Esophagus muscularis mucosa (tissue), 4 donors: Measurements from ENCODE around the gene XRCC1. TPM values are rescaled to one million over a fixed set of nuclear protein-coding genes. Genes with fewer than 3 reads are reported as not detected.

Experiments
- DNase-seq: peaks from one replicate; pipeline ENCODE4 v3.0.0-alpha.2; 2017; ENCODE audit errors: extremely low spot score
- H3K27ac ChIP-seq, 4 donors: fragments of 200-600 bp; sonication (generic); replicated peaks in 1 of 4; 1 replicate in 3 of 4; 2 replicates in 1 of 4; pipeline ENCODE4 v1.5.1; 2016 to 2019; ENCODE audit warnings: mild to moderate bottlenecking in 1 of 4
- H3K27me3 ChIP-seq, 4 donors: fragments of 200-600 bp; sonication (generic); one replicate each; pipeline versions ENCODE4 v1.5.1 to v1.6.0; 2016 to 2019
- H3K36me3 ChIP-seq, 4 donors: fragments of 200-600 bp; sonication (generic); one replicate each; pipeline ENCODE4 v1.5.1; 2016 to 2019
- H3K4me1 ChIP-seq, 4 donors: fragments of 200-600 bp; sonication (generic); one replicate each; pipeline ENCODE4 v1.5.1; 2016 to 2019
- H3K4me3 ChIP-seq, 4 donors: fragments of 200-600 bp; sonication (generic); 1 replicate in 2 of 4; 2 replicates in 2 of 4; pipeline ENCODE4 v1.5.1; 2016 to 2019; ENCODE audit warnings: mild to moderate bottlenecking in 4 of 4, moderate library complexity in 1 of 4
- H3K9me3 ChIP-seq, 4 donors: fragments of 200-600 bp; sonication (generic); 1 replicate in 3 of 4; 2 replicates in 1 of 4; pipeline ENCODE4 v1.5.1; 2016 to 2019
- EP300 ChIP-seq: sonication (generic); formaldehyde crosslinking; IDR thresholded peaks from one replicate; pipeline ENCODE4 v1.6.1; 2017; ENCODE audit warnings: antibody characterized with exemption
- POLR2A ChIP-seq: fragments of 450-650 bp; IDR thresholded peaks from one replicate; pipeline ENCODE4 v1.6.1; 2017; ENCODE audit warnings: antibody characterized with exemption, moderate library complexity, mild to moderate bottlenecking, low read depth
- POLR2AphosphoS5 ChIP-seq, 2 donors: sonication (generic); formaldehyde crosslinking; IDR thresholded peaks; one replicate each; pipeline ENCODE4 v1.6.1; 2017; ENCODE audit warnings: antibody characterized with exemption in 2 of 2
- WGBS: methylation state at CpG from one replicate; pipeline ENCODE4 v1.1.5; 2018; 5-methylcytosine and 5-hydroxymethylcytosine counted together
- intact Hi-C: fragments of 100-400 bp; cut with DNase I; formaldehyde crosslinking; loops from one replicate; pipeline ENCODE4 v1.15.1; 2023
- total RNA-seq, 4 donors: library from RNA; depleted of rRNA; stranded (reverse); fragments of >200 nt; gene quantifications; one replicate each; pipeline versions ENCODE4 v1.1.0 to v1.2.1, GENCODE V29; 2016
- TF ChIP-seq, protein P1 (sequence below), 3 experiments: fragments of 200-600 bp in 2 of 3; fragments of 450-650 bp in 1 of 3; sonication (generic) in 2 of 3; IDR thresholded peaks; one replicate each; pipeline ENCODE4 v1.5.1; 2017 to 2019; ENCODE audit warnings: antibody characterized with exemption in 3 of 3, mild to moderate bottlenecking in 2 of 3, moderate library complexity in 1 of 3

XRCC1 gene, protein sequence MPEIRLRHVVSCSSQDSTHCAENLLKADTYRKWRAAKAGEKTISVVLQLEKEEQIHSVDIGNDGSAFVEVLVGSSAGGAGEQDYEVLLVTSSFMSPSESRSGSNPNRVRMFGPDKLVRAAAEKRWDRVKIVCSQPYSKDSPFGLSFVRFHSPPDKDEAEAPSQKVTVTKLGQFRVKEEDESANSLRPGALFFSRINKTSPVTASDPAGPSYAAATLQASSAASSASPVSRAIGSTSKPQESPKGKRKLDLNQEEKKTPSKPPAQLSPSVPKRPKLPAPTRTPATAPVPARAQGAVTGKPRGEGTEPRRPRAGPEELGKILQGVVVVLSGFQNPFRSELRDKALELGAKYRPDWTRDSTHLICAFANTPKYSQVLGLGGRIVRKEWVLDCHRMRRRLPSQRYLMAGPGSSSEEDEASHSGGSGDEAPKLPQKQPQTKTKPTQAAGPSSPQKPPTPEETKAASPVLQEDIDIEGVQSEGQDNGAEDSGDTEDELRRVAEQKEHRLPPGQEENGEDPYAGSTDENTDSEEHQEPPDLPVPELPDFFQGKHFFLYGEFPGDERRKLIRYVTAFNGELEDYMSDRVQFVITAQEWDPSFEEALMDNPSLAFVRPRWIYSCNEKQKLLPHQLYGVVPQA
- 10 to 100 TPM; 21.2 to 27.2 (median 24.4) TPM for total RNA-seq

DNA sequence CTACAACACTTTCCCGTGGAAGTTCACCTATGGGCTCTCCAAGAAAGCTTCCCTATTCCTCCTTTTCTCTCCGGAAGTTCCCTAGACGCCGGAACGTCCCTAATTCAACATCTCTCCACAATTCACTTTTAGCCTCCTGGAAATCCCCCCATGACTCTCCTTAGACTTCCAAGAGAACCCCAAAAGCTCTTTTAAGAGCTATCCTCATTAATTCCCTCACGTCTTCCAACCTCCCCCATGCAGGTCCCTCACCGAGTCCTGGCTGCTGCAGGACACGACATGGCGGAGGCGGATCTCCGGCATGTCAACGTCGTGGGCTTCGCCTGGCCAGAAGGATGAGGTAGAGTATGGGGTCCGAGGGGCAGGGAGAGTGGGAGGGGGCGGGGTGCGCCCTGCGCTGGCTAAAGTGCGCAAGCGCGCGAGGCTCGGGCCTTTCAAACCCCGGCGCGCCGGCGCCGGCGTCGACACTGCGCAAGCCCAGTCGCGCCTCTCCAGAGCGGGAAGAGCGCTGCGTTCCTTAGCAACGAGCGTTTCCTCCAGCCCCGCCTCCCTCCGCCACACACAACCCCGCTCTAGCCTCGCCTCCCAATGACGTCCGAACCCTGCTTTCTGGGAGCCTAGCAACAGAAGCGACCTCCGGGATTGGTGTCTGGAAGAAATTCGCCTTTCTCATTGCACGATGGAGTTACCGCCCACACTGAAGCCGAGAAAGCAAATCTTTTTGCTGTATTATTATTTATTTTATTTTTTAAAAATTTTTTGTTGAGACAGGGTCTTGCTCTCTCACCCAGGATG lies at the start of gene XRCC1, which contains the start of gene PINLYP:
Gene XRCC1 (minus strand): TSS at position 372 of the 795 bp plus-strand sequence. CDS start 69 bp downstream, at position 303.
Gene PINLYP (plus strand): TSS at position 646 of the 795 bp plus-strand sequence. CDS start 1,391 bp downstream, outside the sequence.
- H3K36me3 ChIP-seq, result peaks cover 0 to 31% (median 5%) of the 10 kb centered on the region in 4 donors
- intact Hi-C loops, result loop anchor here (5.0 kb wide), 1 partner anchor 38 kb away; no protein-coding TSS in a partner anchor
- no peaks in the 10 kb centered on the region for H3K9me3 ChIP-seq
- no peaks in the 10 kb centered on the region for H3K27me3 ChIP-seq
- WGBS, result under 1% methylated on average over 24 of the region's 51 CpGs
- TF ChIP-seq POLR2AphosphoS5 (IDR thresholded peaks at IDR 0.05) (peak; percentile 84 to 88), EP300 (no peak), POLR2A (peak; percentile 51)
- TF ChIP-seq, protein P1, sequence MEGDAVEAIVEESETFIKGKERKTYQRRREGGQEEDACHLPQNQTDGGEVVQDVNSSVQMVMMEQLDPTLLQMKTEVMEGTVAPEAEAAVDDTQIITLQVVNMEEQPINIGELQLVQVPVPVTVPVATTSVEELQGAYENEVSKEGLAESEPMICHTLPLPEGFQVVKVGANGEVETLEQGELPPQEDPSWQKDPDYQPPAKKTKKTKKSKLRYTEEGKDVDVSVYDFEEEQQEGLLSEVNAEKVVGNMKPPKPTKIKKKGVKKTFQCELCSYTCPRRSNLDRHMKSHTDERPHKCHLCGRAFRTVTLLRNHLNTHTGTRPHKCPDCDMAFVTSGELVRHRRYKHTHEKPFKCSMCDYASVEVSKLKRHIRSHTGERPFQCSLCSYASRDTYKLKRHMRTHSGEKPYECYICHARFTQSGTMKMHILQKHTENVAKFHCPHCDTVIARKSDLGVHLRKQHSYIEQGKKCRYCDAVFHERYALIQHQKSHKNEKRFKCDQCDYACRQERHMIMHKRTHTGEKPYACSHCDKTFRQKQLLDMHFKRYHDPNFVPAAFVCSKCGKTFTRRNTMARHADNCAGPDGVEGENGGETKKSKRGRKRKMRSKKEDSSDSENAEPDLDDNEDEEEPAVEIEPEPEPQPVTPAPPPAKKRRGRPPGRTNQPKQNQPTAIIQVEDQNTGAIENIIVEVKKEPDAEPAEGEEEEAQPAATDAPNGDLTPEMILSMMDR (IDR thresholded peaks at IDR 0.05), result no peak
- peaks cover 13 to 36% (median 32%) of the 10 kb centered on the region in 4 donors for H3K4me1 ChIP-seq
- peak within 1 kb of the TSS; percentile 71 to 84 (median 78) for H3K4me3 ChIP-seq
- peak within 1 kb of the TSS; percentile 82 to 89 (median 87) for H3K27ac ChIP-seq
- DNase-seq, result peak; percentile 99

DNA sequence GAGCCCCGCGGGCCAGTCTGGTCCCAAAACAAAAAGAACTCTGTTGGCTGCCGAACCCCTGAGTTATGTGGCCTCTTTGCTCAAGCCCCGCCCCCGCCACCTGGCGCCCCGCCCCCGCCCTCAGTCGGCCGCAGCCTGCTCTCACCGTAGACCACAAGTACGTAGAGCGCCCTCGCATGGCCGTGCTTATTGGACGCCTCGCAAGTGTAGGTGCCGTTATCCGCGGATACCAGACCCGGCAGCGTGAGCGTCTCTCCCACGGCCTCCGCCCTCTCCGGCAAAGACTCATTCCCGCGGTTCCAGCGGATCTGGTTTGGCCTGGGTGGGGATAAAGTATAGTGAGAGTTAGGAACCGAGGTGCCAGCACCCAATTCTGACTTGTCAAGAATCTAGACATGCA lies 49.6 kb upstream of the XRCC1 start:
- intact Hi-C loops, result no loop called here
- Histone ChIP-seq H3K9me3 (no peaks in the 10 kb centered on the region), H3K27ac (no peak overlapping the region), H3K4me3 (no peak overlapping the region), H3K4me1 (peaks cover 7 to 11% (median 7%) of the 10 kb centered on the region in 4 donors), H3K27me3 (no peaks in the 10 kb centered on the region), H3K36me3 (peaks cover 0 to 35% (median 11%) of the 10 kb centered on the region in 4 donors)
- WGBS, result 53% methylated on average over 12 of the region's 30 CpGs
- no peak for DNase-seq
- TF ChIP-seq, protein P1 (IDR thresholded peaks at IDR 0.05), result no peak
- no peak for TF ChIP-seq POLR2A
- TF ChIP-seq EP300, result no peak
- no peak for TF ChIP-seq POLR2AphosphoS5 (IDR thresholded peaks at IDR 0.05)

DNA sequence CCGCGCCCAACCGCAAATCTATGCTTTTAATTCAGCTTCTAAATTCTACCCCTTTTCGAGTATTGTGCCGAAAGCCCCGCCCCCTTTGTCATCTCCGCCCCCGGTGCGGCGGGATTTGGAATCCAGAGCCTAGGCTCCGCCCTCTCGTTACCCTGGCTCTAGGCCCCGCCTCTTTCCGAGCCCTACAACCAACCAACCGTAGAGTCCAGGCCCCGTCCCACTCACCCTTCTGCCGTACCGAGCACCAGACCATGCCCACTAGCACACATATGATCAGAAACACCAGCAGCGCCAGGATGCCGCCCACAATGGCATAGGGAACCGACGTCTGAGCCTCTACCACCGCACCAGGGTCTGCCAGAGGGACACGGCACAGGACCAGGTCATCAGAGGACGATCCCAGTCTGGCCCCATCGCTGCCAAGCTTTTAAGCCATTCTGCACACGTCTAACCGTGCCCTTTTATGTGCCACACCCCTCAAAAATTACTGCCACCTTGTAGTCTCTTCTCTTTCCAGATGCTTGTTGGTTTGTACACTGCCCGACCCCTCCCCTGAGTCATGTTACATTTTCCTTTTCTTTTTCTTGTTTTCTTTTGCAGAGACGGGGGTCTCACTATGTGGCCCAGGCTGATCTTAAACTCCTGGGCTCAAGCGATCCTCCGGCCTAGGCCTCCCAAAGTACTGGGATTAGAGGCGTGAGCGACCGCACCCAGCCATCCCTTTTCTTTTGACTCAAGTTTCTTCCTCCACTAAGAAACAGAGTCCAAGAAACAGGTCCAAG lies 48.8 kb upstream of the XRCC1 start:
- peaks cover 0 to 35% (median 11%) of the 10 kb centered on the region in 4 donors for H3K36me3 ChIP-seq
- peaks cover 8 to 13% (median 9%) of the 10 kb centered on the region in 4 donors for H3K4me1 ChIP-seq
- TF ChIP-seq, protein P1 (IDR thresholded peaks at IDR 0.05), result no peak
- TF ChIP-seq POLR2AphosphoS5 (IDR thresholded peaks at IDR 0.05) (no peak), POLR2A (no peak), EP300 (no peak)
- DNase-seq, result no peak
- 89% methylated on average over 33 of the region's 35 CpGs for WGBS
- no peaks in the 10 kb centered on the region for H3K9me3 ChIP-seq
- H3K27ac ChIP-seq, result no peak overlapping the region
- no peak overlapping the region for H3K4me3 ChIP-seq
- intact Hi-C loops, result no loop called here
- no peaks in the 10 kb centered on the region for H3K27me3 ChIP-seq

DNA sequence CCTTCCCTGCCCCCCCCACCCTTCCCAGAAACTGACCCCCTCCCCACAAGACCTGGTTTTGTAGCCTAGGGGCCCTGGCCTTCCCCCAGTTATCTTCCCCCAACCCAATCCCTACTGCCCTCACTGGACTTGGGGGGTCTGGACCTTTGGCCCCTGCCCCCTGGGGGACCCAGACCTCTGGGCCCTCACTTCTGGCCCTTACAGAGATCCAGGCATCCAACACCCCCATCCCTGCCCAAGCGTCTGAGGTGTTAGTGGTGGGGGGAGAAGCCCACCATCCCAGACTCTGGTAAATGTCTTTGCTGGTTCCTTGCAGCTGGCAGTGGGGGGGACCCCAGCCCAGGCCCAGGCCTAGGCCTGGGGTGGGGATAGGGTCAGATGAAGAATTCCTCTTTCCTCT lies 47.6 kb upstream of the XRCC1 start:
- Histone ChIP-seq H3K4me1 (peaks cover 12 to 23% (median 18%) of the 10 kb centered on the region in 4 donors), H3K4me3 (no peak overlapping the region), H3K27ac (no peak overlapping the region), H3K27me3 (no peaks in the 10 kb centered on the region), H3K36me3 (peaks cover 0 to 35% (median 11%) of the 10 kb centered on the region in 4 donors), H3K9me3 (no peaks in the 10 kb centered on the region)
- TF ChIP-seq POLR2AphosphoS5 (IDR thresholded peaks at IDR 0.05) (no peak), EP300 (no peak), POLR2A (no peak)
- TF ChIP-seq, protein P1 (IDR thresholded peaks at IDR 0.05), result no peak
- DNase-seq, result no peak
- no CpG with 5 or more reads among the region's 1 CpG for WGBS
- intact Hi-C loops, result no loop called here
